GM20000 (cell line): Measurements from ENCODE around the gene ELOVL5.

Source experiments
- DNase-seq: peaks from one replicate; pipeline ENCODE4 v3.0.0; 2012; ENCODE audit warnings: low spot score
- TF ChIP-seq, protein P1 (sequence below): IDR thresholded peaks from 2 replicates; pipeline ENCODE4 v1.5.1; 2012; ENCODE audit warnings: mild to moderate bottlenecking, control low read depth; ENCODE audit errors: extremely low read depth, missing control alignments

Gene ELOVL5

DNA sequence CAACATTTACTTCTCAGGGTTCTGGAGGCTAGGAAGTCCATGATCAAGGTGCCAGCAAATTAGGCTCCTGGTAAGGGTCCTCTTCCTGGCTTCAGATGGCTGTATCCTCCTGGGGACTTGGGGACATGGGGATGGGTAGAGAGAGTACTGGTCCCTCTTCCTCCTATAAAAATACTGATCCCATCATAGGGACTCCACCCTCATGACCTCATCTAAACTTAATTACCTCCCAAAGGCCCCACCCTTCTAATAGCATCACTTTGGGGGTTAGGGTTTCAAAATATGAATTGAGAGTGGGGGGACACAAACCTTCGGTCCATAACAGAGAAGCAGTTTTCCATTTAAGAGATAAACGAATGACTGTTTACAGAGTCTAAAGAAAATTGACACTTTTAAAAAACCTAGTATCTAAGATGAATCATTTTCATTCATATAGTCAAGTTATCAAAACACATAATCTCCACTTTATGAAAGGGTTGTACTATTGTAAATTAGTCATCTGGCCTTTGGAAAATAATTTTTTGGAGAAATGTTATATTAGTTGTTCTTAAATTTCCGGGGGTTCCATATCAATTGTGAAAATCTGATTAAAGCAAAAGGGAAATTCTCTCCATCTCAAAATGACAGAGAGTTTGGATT lies 33.5 kb downstream of the ELOVL5 start:
- TF ChIP-seq, protein P1, sequence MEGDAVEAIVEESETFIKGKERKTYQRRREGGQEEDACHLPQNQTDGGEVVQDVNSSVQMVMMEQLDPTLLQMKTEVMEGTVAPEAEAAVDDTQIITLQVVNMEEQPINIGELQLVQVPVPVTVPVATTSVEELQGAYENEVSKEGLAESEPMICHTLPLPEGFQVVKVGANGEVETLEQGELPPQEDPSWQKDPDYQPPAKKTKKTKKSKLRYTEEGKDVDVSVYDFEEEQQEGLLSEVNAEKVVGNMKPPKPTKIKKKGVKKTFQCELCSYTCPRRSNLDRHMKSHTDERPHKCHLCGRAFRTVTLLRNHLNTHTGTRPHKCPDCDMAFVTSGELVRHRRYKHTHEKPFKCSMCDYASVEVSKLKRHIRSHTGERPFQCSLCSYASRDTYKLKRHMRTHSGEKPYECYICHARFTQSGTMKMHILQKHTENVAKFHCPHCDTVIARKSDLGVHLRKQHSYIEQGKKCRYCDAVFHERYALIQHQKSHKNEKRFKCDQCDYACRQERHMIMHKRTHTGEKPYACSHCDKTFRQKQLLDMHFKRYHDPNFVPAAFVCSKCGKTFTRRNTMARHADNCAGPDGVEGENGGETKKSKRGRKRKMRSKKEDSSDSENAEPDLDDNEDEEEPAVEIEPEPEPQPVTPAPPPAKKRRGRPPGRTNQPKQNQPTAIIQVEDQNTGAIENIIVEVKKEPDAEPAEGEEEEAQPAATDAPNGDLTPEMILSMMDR = no peak

DNA sequence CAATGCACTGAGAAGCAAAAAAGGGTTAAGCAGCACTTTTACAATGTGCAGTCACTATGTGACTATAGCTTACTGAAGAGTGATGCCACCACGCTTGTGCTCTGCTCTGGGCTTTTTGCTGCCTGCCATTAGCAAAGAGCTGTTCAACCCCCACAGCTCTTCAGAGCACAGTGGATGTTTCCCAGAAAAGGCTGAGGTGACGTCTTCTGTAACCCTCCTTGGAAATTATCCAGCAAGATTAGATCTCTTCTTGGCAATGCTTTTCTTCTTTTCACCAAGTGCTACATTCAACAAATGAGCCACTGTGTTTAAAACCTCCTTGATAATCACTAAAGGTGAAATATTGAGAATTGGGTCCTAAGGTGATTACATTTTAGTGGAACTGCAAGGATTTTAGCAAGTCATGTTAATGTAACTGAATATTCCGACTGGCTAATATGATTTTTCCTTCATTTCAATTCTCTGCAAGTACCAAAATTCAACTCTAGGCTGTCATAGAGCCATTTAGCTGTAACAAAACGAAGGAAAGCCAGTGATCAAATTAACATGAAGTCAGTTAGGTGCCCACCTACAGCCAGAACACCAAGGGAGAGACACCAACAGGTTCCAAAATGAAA lies 34.9 kb downstream of the ELOVL5 start:
- TF ChIP-seq, protein P1 = no peak
- DNase-seq = no peak

More for the DNA sequence above, 33.5 kb downstream of the ELOVL5 start:
- DNase-seq = no peak

DNA sequence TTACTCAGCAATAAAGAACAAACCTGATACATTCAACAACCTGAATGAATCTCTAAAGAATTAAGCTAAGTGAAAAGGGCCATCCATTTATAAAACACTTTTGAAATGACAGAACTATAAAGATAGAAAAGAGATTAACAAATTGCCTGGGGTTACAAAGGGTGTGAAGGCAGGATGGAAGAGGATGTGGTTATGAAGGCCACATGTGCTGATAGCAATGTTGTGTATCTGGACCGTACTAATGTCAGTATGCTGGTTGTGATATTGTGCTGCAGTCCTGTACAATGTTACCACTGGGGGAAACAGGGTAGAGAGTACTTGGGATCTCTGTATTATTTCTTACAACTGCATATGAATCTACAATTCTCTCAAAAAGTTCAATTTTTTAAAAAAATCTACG lies 36.4 kb downstream of the ELOVL5 start:
- no peak for DNase-seq
- TF ChIP-seq, protein P1 = no peak

DNA sequence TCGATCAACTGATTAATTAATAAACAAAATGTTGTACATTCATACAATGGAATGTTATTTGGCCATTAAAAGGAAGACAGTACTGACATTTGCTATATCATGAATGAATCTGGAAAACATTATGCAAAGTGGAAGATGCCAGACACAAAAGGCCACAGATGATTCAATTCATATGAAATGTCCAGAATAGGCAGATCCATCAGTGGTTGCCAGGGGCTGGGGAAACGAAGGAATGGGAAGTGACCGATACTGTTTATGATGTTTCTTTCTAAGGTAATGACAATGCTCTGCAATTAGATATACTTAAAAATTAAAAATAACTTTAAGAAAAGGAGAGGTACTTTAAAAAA lies 37.2 kb downstream of the ELOVL5 start:
- no peak for DNase-seq
- TF ChIP-seq, protein P1 = no peak

DNA sequence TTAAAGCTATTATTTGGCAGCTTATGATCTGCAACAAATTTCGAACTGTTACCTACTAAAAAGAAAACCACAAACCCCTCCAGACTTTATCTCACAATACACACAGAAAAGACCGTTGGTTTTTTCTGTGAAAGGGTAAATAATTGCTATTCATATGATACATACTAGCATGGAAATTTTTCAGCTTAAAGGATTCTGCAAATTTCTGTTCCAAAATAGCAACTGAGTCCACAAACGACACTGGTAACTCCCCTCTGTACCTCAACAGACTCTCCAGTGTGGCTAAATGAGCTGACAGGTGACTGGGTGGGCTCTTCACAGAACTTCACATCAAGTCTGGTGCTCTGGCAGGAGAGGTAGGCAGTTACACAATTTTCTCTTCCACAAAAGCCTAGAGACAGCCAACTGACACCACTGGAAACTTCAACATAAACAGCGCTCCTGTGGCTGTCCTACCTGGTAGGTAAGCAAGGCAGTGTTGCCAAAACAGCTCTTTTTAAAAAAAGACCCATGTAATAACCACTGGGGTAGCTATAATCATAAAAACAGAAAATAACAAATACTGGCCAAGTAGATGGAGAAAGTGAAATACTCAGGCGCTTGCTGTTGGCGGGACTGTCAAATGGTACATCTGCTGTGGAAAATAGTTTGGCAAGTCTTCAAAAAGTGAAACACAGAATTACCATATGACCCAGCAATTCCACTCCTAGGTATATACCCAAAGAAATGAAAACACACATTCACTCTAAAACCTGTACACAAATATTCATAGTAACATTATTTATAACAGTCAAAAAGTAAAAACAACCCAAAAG lies 37.8 kb downstream of the ELOVL5 start:
- TF ChIP-seq, protein P1 = no peak
- DNase-seq = no peak

DNA sequence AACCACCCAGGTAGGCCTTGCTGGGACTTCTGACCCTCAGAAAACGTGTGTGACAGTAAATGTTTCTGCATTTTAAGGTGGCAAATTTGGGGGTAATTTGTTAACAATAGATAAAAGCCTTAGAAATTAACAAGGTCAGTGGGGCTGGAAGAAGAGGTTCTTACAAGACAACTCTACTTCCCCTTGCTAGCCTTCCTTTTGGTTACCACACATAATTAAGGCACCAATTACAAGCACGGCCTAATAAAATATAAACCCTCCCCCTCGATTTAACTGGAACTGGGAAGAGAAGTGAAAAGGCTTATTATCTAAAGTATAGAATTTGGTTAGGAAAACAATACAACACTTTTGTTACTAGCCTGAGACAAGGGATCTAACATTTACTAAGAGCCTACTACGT lies 38.8 kb downstream of the ELOVL5 start:
- DNase-seq = no peak
- TF ChIP-seq, protein P1 = no peak

DNA sequence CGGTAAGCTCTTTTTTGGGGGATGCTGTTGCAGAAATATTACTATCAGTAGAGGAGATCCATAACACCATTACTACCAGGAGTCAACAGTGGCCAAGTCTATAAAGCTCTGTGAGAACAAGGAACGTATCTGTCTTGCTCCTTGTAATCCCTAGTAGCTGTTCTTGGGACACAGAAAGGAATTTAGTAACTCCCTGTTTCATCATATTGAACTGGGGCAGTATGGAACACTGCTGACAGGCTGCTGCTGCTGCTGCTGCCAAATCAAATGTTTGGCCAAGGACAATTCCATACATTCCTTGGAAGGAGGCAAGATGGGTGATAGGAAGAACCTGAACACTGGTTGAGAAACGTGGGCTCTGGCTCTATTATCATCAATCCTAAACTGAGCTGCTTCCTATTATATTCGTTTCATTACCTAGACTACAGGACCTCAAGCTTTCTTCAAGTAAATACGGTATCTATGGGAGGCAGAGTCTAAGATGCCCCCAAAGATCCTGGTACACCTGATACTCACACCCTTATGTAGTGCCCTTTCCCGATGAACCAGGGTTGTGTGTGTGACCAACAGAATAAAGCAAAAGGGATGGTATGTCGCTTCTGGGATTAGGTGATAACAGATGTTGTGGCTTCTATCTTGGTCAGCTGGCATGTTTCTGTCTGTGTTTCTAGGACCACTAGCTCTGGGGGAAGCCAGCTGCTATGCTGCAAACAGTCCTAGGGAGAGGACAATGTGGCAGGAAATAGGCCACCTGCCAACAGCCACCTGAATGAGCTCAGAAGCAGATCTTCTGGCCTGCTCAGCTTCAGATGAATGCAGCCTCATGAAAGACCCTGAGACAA lies 39.5 kb downstream of the ELOVL5 start:
- peak; percentile 46 for DNase-seq
- TF ChIP-seq, protein P1 = no peak
